Prostate gland (tissue), 2 donors: ENCODE results near the gene TMEM178B. TPM values are rescaled to one million over a fixed set of nuclear protein-coding genes. Genes with fewer than 3 reads are reported as not detected.
"Not testable (repeated sequence)": the region's sequence is repeated elsewhere in the genome, so short reads cannot be mapped to it uniquely, and the experiment has no call there.

Experiments
- DNase-seq: peaks from one replicate; pipeline ENCODE4 v3.0.0-alpha.2; 2019; ENCODE audit warnings: low spot score
- H3K27ac ChIP-seq, 2 donors: fragments of 200-600 bp; sonication (generic); 2 replicates each; pipeline ENCODE4 v1.5.1; 2017 to 2019
- H3K27me3 ChIP-seq: fragments of 200-600 bp; sonication (generic); replicated peaks from 2 replicates; pipeline ENCODE4 v1.5.1; 2019; ENCODE audit not compliant: insufficient read depth
- H3K36me3 ChIP-seq, 2 donors: fragments of 200-600 bp; sonication (generic); 1 replicate in 1 of 2; 2 replicates in 1 of 2; pipeline versions ENCODE4 v1.5.1 to v1.8.1; 2017 to 2019
- H3K4me1 ChIP-seq: fragments of 200-600 bp; sonication (generic); replicated peaks from 2 replicates; pipeline ENCODE4 v1.5.1; 2019
- H3K4me3 ChIP-seq, 2 donors: fragments of 200-600 bp; sonication (generic); 2 replicates each; pipeline ENCODE4 v1.5.1; 2017 to 2019
- H3K9me3 ChIP-seq: fragments of 200-600 bp; sonication (generic); 2 replicates; pipeline ENCODE4 v1.5.1; 2017
- CTCF ChIP-seq, 4 experiments: fragments of 200-600 bp in 2 of 4; fragments of 450-650 bp in 2 of 4; sonication (generic) in 2 of 4; IDR thresholded peaks; 1 replicate in 3 of 4; 2 replicates in 1 of 4; pipeline ENCODE4 v1.5.1; 2016 to 2019; ENCODE audit warnings: antibody characterized with exemption in 4 of 4, mild to moderate bottlenecking in 2 of 4, moderate library complexity in 2 of 4
- POLR2A ChIP-seq: fragments of 450-650 bp; IDR thresholded peaks from one replicate; pipeline ENCODE4 v1.6.1; 2016; ENCODE audit warnings: antibody characterized with exemption, mild to moderate bottlenecking
- POLR2AphosphoS5 ChIP-seq: sonication (generic); formaldehyde crosslinking; IDR thresholded peaks from one replicate; pipeline ENCODE4 v1.6.1; 2017; ENCODE audit warnings: antibody characterized with exemption
- WGBS: methylation state at CpG from one replicate; pipeline ENCODE4 v1.1.5; 2018; 5-methylcytosine and 5-hydroxymethylcytosine counted together
- intact Hi-C: fragments of 100-400 bp; cut with DNase I; formaldehyde crosslinking; loops from one replicate; pipeline ENCODE4 v1.14.2; 2022
- total RNA-seq, 2 donors: library from RNA; depleted of rRNA; stranded (reverse); fragments of >200 nt; gene quantifications; one replicate each; pipeline ENCODE4 v1.1.0, GENCODE V29; 2016

TMEM178B gene
- total RNA-seq, 2 donors from 2014 or later = 3.4 to 5.2 TPM

DNA sequence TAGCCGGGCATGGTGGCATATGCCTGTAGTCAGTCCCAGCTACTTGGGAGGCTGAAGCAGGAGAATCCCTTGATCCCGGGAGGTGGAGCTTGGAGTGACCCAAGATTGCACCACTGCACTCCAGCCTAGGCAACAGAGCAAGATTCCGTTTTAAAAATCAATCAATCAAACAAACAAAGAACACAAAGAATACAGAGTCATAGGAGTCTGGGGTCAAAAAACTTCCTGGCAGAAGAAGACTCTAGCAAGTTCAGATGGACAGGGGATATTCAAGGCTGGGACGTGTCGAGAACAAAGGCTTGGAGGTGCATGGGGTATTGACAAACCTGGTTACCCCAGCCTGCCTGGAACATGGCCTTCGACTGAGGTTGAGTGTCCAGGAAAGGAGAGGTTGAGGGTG is 248.5 kb downstream of the TMEM178B start:
- 91% methylated on average over 6 of the region's 6 CpGs for WGBS
- Histone ChIP-seq H3K27me3 (no peaks in the 10 kb centered on the region), H3K27ac (no peak overlapping the region), H3K4me1 (no peaks in the 10 kb centered on the region), H3K36me3 (no peaks in the 10 kb centered on the region), H3K4me3 (no peak overlapping the region), H3K9me3 (no peaks in the 10 kb centered on the region)
- no peak for TF ChIP-seq CTCF (IDR thresholded peaks at IDR 0.05)
- TF ChIP-seq POLR2AphosphoS5 = no peak
- no peak for TF ChIP-seq POLR2A
- no peak for DNase-seq
- intact Hi-C loops = no loop called here

GRCh38 chr7:141323826-141324225 is 250.0 kb downstream of the TMEM178B start:
- Histone ChIP-seq H3K4me3 (no peak overlapping the region), H3K27me3 (no peaks in the 10 kb centered on the region), H3K9me3 (no peaks in the 10 kb centered on the region), H3K27ac (no peak overlapping the region), H3K36me3 (no peaks in the 10 kb centered on the region), H3K4me1 (no peaks in the 10 kb centered on the region)
- TF ChIP-seq CTCF (IDR thresholded peaks at IDR 0.05) (no peak), POLR2AphosphoS5 (no peak), POLR2A (no peak)
- intact Hi-C loops = no loop called here
- DNase-seq = no peak
- WGBS = 91% methylated on average over 4 of the region's 4 CpGs

DNA sequence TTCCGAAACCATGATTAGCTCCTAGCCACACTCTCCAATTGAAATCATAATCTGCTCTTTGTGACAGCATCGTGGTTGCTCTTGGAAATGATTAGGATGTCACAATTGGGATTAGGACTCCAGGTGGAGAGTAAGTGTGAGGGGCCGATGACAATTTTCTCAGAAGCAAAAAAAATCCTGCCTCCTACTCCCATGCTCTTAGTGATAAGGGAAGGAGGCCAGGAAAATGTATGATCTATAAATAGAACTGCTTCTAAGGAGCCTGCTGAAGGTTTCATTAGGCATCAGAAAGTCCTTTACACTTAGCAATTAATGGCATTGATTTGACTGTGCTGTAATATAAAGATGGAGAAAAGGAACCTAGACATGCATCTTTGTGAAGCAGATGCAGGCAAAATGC is 251.0 kb downstream of the TMEM178B start:
- intact Hi-C loops = no loop called here
- no peaks in the 10 kb centered on the region for H3K4me1 ChIP-seq
- H3K9me3 ChIP-seq = no peaks in the 10 kb centered on the region
- H3K27ac ChIP-seq = no peak overlapping the region
- 68% methylated on average over 3 of the region's 3 CpGs for WGBS
- DNase-seq = no peak
- no peaks in the 10 kb centered on the region for H3K36me3 ChIP-seq
- TF ChIP-seq CTCF (IDR thresholded peaks at IDR 0.05) (no peak), POLR2A (no peak), POLR2AphosphoS5 (no peak)
- no peaks in the 10 kb centered on the region for H3K27me3 ChIP-seq
- H3K4me3 ChIP-seq = no peak overlapping the region

DNA sequence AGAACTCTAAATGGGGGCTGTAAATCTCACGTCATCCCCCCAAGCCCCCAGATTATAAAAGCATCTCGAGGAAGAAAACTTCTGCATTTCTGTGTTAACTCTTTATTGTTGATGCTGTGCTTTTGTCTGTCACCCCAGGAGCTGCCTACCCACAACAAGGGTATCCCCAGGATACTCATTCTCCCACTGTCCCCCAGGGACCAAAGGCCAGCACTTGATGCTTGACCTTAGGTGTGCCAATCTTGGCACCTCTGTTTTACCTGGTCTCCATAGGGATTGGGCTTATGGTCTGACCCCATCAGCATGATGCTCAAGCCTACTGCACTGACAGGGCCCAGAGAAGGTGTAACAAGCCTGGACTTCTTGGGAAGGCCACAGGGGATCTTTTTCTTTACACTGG is 251.4 kb downstream of the TMEM178B start:
- H3K27ac ChIP-seq = no peak overlapping the region
- H3K36me3 ChIP-seq = no peaks in the 10 kb centered on the region
- no peak for TF ChIP-seq POLR2A
- no peaks in the 10 kb centered on the region for H3K9me3 ChIP-seq
- no peak overlapping the region for H3K4me3 ChIP-seq
- no peak for DNase-seq
- WGBS = 25% methylated on average over 2 of the region's 2 CpGs
- H3K4me1 ChIP-seq = no peaks in the 10 kb centered on the region
- intact Hi-C loops = no loop called here
- H3K27me3 ChIP-seq = no peaks in the 10 kb centered on the region

DNA sequence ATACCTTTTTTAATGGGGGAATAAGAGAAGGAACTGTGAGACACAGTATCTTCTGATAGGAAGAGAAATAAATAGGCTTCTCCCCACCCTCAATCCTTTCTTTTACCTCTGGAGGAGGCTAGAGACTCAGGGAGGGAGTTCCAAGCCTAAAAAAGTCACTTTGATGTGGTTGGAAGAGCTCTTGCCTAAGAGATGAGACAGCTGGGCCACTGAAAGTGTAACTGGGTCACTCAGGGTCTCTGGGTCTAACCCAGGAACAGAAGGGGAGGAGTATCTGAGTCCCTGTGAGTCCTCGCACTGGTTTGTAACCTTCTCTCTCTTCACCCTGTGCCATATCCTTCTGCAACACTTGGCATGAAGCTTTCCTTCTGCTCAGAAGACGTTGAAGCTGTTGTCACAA is 254.4 kb downstream of the TMEM178B start:
- no peak for DNase-seq
- no peaks in the 10 kb centered on the region for H3K9me3 ChIP-seq
- intact Hi-C loops = no loop called here
- no peaks in the 10 kb centered on the region for H3K36me3 ChIP-seq
- no peak overlapping the region for H3K27ac ChIP-seq
- TF ChIP-seq POLR2AphosphoS5 = no peak
- TF ChIP-seq CTCF (IDR thresholded peaks at IDR 0.05) = no peak
- no peak for TF ChIP-seq POLR2A
- H3K27me3 ChIP-seq = no peaks in the 10 kb centered on the region
- WGBS = 58% methylated on average over 2 of the region's 2 CpGs
- no peaks in the 10 kb centered on the region for H3K4me1 ChIP-seq
- H3K4me3 ChIP-seq = no peak overlapping the region

- intact Hi-C loops, H3K36me3 ChIP-seq, H3K4me3 ChIP-seq, H3K27ac ChIP-seq, H3K4me1 ChIP-seq, H3K27me3 ChIP-seq, DNase-seq, H3K9me3 ChIP-seq: not testable (repeated sequence)
- 84% methylated on average over 2 of the region's 2 CpGs for WGBS
Observed at GRCh38 chr7:141330285-141330684, 256.4 kb downstream of the TMEM178B start.
